HG03469 (cell line): ENCODE measurements around the gene DPYSL5.
"Not testable (repeated sequence)": the region's sequence is repeated elsewhere in the genome, so short reads cannot be mapped to it uniquely, and the experiment has no call there.

Source experiments
- ATAC-seq: cut with Tn5 transposase; IDR thresholded peaks from one replicate; pipeline ENCODE4 v1.9.1; 2021; ENCODE audit warnings: mild to moderate bottlenecking, moderate library complexity, moderate number of reproducible peaks; ENCODE audit not compliant: unreplicated experiment

DPYSL5 gene

DNA sequence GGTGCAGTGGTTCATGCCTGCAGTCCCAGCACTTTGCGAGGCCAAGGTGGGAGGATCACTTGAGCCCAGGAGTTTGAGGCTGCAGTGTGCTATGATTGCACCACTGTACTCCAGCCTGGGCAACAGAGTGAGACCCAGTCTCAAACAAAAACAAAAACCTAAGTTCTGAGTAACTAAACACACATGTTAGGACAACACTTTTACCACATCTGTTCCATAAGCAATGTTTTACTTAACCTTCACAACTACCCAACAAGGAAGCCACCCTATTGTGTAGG is 75.2 kb downstream of the DPYSL5 start:
- not testable (repeated sequence) for ATAC-seq

DNA sequence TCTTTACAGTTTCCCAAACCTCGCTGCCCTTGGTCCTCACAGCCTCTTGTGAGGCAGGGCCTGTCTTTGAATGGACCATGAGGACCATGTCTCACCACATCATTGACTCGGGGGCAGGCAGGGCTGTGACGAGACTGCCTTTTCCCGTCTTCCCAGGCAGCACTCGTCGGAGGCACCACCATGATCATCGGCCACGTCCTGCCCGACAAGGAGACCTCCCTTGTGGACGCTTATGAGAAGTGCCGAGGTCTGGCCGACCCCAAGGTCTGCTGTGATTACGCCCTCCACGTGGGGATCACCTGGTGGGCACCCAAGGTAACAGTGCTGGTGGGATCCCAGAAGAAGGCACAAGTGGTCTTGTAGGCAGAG is 76.8 kb downstream of the DPYSL5 start:
- ATAC-seq: no peak

DNA sequence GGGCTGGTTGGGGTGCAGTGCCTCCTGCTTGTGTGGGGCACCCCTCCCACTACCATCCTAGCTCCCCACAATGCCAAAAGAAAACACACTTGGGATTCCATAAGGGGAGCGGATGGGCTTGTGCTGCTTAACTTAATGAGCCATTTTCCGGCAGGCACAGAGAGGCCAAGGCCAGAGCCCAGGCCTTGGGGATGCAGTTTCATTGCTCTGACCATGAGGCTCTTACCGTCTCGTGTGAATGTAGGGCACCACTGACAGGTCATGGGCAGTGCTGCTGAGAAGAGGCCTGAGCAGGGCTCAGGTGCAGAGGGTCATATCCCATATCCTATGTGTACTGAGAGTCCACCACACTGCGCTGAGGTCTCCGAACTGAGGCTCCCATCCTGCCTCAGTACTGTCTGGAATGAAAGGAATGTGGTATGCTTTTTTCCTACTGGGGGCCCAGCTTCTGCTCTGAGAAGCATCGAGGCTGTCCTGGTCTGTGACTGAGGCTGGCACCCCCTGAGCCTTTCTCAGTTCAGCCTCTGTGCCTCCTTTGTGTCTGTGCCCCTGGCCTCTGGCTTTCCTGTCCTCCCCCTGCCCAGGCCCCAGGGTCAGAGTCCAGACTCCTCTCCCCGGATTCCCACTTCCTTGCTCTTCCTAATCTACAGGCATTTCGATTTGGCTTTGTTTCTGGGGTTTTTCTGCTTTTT is 77.3 kb downstream of the DPYSL5 start:
- ATAC-seq: no peak

DNA sequence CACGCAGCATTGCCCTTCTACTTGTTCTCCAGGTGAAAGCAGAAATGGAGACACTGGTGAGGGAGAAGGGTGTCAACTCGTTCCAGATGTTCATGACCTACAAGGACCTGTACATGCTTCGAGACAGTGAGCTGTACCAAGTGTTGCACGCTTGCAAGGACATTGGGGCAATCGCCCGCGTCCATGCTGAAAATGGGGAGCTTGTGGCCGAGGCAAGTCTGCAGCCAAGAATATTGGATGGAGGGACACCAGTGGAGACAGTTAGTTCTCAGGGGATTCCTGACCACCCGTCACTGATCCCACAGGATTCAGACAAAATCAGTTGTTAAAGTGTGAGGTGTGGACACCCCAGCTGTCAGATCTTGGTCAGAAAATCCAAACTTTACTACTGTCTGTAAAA is 79.3 kb downstream of the DPYSL5 start:
- ATAC-seq: no peak

DNA sequence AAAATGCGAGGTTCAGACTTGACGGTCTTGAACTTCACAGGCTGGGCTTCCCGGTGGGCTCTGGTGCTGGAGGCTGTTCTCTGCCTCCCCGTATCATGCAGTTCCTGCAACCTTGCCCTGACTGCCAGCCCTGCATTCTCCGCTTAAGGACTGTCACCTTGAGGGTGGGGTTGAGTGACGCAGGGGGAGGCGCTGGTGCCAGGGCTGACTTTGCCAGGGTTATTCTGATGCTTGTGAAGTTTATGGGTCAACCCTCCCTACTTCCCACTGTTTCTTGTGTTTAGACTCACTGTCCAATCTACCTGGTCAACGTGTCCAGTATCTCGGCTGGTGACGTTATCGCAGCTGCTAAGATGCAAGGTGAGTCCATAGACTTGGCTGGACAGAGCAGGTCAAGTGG is 85.0 kb downstream of the DPYSL5 start:
- ATAC-seq: no peak

DNA sequence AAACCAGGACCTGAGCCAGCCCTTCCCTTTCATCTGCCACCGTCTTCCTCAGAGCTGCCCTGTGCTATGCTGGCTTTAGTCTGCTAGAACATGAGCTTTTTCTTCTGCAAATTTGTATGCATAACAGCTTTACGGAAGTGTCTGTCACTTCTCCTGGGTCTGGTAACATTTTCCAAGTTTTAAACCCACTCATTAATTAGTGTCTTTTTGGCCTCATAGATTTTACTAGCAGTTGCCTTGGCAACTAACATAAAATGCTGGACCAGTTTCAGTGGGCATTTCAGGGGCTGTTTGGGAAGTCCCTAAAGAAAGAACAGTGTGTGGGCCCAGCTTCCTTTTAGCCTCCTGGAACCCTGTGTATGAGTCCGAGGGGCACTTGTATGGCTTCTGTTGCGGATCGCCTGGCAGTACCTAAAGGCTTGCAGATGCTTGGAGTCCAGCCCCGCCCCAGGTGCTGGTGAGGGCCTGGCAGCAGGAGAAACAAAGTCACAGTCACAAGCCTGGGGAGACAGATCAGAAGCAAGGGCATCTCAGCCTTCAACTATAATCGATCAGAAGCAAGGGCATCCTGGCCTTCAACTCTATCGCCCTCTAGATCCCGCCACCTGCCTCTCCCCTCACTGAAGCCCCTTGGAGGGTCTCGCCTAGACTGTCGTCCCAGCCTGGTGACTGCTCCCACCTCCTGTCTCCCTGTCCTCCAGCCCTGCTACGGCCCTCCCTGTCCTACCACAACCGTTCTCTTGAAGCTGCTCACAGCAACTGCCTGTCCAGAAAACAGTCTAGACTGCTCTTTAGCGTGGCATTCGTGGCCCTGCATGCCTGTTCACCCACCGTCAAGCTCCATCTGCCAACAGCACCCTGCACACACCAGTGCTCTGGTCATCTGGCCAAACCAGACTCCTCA is 85.8 kb downstream of the DPYSL5 start:
- no peak for ATAC-seq

DNA sequence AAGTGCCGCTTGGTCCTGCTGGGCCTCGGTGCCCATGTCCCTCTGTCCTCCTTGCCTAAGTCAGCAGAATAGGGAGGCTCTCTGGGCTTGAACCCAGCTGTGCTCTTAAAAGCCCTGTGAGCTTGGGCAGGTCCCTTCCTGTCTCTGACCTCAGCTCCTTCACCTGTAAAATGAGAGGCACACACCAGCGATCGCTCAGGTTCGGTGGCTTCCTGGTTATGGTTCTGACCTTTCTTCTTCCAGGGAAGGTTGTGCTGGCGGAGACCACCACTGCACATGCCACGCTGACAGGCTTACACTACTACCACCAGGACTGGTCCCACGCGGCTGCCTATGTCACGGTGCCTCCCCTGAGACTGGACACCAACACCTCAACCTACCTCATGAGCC is 86.4 kb downstream of the DPYSL5 start:
- no peak for ATAC-seq

DNA sequence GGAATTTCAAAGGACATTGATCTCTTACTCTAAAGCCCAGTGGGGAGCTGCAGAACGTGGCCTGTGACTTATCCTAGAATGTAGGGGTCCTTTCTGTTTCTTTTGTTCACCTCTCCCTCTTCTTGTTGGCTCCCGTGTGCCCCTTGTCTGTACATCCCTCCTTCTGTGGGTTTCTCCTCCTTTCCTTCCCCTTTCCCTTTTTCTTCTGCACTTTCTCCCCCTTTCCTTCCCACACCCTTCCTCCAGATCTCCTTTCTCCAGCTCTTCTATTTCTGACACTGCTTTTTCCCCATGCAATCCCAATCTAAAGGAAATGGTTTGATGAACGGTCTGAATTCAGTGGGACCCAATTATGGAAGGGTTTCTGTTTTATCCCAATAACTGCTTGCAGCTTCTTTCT is 87.1 kb downstream of the DPYSL5 start:
- ATAC-seq: no peak

DNA sequence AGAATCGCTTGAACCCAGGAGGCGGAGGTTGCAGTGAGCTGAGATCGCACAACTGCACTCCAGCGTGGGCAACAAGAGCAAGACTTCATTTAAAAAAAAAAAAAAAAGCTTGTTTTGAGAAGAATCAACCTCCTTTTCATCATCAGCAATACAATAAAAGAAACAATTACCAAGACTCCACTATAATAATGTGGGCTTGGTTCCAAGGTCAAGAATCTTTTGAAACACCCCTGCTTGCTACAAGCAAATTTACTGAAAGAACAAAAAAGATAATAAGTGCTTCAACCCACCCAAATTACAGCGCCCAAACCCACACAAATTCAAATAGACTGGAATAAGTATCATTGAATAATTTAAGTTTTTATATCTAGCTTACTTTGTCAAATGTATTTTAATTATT is 88.9 kb downstream of the DPYSL5 start:
- no peak for ATAC-seq

DNA sequence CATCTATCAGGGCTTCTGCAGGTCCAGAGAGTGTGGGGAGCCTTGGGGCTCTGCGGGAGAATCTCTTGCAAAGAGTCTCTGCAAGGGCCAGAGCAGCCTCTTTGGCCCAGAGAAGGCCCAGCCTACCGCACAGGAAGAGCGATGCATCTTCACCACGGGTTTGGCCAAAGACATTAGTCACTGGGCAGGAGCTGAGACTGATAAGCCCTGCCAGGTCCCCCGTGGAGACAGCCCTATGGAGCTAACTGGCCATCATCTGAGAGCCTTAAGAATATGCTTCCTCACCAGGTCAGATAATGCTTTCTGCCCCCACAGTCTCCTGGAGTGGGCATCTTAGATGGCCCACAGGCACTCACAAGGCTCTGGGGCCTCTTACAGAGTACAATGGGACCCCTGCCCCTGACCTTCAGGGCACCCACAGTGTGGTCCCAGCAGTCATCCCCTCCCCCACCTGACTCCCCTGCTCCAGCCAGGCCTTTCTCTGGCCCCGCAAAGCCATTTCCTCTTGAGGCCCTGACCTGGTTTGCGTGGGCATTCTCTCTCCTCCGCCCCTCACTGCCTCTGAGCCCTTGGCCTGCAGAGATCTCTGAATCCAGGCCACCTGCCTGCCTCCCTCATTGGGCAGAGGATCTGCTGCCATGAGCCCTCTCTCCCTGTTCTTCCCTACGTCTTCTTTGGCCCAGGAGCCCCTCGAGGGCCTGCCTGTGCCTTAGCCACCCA is 90.6 kb downstream of the DPYSL5 start:
- ATAC-seq: no peak

DNA sequence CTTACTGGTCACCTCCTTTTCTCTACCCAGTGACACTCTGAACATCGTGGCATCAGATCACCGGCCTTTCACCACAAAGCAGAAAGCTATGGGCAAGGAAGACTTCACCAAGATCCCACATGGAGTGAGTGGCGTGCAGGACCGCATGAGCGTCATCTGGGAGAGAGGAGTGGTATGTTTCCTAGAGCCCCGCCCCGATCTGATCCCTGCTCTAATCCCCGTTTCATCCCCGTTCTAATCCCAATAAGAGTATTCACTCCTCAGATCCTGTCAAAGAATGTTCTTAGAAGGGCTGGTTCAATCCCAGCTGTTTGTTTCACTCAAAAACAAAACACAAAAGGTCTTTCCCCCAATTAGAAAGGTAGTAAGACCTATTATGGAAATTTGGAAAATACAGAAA is 92.1 kb downstream of the DPYSL5 start:
- no peak for ATAC-seq

DNA sequence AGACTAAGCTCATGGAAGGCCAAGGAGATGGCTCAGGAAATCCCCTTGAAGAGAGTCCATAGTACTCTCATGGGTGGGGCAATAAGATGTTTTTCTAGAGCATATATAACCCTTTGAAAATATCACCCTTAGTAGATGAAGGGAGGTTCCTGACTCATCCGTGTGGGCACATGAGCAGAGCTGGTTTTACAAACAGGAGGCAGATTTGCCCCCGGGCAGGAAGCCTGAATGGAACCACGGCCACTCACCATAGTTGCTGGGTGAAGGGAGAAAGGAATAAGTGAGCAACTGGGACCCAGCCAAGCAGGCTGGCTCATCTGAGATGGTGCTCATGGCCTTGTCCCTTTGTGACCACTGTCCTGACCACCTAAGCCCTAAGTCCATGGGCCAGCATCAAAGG is 93.6 kb downstream of the DPYSL5 start:
- ATAC-seq: no peak

DNA sequence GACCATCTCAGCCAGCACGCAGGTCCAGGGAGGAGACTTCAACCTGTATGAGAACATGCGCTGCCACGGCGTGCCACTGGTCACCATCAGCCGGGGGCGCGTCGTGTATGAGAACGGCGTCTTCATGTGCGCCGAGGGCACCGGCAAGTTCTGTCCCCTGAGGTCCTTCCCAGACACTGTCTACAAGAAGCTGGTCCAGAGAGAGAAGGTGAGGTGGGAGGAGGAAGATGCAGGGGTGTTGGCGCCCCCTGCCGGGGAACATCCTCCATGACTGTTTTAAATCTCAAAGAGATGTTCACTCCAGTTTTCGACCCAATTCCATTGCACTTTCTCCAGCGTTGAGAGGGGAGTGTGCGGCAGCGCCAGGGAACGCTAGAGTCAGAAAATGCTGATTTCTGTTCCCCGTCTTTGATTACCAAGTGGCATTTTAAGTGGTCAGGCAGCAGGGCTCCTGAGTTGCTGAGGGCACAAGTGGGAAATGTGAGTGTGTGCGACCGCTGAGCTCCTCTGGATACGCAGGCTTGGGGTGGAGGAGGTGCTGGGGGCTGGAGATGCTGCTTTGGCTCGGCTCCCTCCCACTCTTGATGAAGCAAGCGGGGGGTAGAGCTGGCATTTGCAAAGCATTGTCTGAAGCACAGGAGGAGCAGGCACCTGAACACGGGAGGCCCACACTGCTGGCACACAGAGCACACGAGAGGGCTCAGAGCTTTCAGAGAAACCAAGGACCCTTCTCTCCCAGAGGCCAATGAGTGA is 94.8 kb downstream of the DPYSL5 start:
- ATAC-seq: no peak

DNA sequence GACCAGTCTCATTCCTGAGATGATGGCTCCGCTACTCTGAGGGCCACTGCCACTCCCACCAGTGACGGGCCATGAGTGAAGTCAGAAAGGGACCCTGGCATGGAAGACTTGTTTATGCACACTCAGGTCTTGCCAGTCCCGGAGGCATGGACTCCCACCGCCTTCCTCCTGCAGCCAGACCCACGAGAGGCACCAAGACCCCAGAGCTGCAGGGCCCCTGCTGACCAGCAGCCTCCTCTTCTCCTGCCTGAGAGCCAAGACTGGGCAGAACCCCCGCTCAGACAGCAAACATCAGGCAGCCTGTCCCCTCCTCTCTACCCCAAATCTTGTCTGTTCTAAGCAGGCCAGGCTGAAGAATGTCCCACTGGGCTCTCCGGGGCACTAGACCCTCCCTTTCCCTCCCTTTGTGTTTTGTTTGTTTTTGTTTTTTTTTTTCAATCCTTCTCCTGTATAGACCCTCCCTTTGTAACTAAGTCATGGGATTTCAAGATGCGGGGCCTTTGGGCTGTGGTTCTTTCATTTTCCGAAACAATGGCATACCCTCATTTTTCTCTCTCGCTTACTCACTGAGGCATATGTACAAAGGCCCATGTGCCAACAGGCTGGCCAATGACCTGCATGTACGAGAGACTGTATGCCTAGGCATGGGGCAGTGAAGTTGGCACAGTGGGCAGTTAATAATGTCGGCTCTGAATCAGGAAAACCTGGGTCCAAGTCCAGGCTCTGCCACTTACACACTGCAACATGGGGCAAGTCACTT is 98.2 kb downstream of the DPYSL5 start:
- ATAC-seq: no peak

DNA sequence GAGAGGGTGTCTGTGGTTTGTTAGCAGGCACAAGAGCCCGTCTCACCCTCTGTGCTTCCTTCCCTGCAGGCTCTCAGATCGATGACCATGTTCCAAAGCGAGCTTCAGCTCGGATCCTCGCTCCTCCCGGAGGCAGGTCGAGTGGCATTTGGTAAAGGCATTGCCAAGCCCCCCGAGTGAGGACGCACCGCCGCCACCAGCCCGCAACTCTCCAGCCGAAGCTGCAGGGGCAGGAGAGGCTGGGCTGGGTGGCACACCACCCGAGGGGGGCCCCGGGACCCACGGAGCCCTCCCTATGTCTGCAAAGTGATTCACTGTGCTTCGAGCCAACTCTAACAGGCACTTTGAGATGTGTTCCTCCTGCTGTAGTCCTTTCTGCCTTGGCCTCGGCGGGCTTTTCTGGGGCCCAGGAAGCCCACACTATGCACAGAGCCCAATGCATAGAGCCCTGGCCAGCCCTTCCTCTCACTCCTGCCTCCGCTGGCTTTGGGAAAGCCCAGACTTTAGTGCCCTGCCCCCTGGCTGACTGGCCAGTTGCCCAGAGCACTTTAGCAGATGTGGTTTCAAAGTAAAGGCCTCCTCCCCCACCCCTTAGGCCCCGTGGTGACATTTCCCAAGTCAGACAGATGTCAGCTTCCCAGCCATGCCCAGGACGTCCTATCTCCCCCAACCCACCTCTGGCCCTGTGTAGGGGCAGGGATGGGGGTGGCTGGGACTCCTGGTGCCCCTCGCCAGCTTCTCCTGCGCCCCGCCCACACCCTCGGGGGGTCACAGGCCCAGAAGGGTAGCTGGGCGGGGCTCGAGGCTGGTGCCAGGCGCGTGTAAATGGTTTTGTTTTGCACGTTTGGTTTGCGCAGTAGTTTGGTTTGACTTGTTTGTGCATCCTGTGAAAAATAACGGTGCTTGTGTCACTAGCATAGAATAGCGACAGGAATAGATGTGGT is 99.2 kb downstream of the DPYSL5 start:
- ATAC-seq: no peak

DNA sequence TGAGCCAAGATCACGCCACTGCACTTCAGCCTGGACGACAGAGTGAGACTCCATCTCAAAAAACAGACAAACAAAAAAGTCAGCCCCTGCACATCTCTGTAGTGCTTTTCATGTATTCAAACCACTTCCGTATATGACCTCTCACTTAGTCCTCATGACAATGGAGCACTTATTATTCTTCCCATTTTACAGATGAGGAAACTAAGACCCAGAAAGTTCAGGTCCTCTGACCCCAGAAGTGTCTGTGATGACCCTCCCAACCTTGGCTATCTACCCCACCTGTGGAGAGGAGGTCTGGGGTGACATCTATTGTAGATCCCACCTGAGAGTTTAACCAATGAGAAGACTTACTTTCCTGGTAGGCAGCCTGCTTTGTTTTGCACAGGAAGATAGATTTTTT is 100.9 kb downstream of the DPYSL5 start:
- ATAC-seq: no peak

DNA sequence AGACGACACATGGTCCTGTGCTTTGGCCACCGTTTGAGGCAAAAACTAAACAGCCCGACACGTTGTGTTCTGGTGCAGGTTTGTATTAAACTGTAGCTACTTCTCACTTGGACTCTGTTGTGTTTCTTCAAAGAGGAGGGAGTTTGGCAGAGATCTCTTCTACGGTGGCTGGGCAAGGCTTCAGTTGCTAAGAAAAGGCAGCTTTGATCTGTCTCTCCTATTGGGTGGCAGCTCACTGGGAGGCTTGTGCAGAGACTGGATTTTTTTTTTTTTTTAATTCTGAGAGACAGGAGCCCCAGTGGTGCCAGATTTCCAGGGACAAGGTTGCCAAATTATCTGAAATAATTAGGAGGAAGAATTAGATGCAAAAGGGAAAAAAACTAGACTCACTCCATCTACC is 102.3 kb downstream of the DPYSL5 start:
- no peak for ATAC-seq

DNA sequence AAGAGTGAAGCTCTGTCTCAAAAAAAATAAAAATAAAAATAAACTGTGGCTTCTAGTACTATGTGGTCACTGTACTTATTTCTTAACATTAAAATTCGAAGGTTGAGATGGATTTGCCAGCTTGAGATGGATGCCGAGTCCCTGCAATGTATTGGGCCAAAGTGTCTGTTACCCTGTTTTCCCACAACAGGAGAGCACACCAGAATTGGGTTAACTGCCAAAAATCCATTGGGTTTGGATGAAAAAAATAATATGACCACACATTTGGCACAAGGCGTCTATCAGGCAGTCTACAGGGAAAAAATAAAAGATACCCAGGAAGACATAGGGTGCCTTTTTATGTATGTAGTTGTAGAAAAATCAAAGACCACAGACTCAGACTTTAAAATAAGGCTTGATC is 103.3 kb downstream of the DPYSL5 start:
- no peak for ATAC-seq

DNA sequence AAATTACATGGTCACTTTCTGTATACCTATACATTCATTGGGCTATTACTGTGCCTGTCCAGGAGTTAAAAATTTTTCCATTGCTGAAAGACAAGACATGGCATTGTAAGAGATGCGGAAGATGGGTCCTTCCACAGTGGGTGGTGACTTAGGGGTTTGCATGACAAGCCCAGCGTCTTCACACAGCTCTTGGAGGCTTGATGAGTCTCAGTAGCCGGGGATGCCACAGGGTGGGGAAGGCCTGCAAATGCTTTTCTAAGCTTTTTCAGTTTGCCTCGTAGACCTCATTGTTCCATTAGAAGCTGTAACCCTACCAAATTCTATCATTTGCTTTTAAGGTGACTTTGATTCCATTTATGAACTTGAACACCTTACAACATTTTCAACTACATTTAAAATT is 104.4 kb downstream of the DPYSL5 start:
- ATAC-seq: no peak

DNA sequence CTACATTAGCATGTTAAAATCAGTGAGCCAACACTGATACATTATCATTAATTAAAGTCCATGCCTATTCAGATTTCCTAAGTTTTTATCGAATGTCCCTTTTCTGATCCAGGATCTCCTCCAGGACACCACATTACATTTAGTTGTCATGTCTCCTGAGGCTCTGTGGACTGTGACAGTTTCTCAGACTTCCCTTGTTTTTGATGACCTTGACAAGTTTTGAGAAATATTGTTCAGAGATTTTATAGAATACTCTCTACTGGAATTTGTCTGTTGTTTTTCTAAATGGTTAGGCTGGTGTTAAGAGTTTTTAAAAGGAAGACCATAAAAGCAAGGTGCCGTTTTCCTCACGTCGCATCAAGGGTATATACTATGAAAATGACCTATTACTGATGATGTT is 106.2 kb downstream of the DPYSL5 start:
- no peak for ATAC-seq
